Ovary (tissue), 3 donors: ENCODE data around the gene ITGA6.

Experiments
- CTCF ChIP-seq, 3 donors: fragments of 450-650 bp in 2 of 3; fragments of 200-600 bp in 1 of 3; IDR thresholded peaks; one replicate each; pipeline versions ENCODE4 v1.5.1 to v1.8.0; 2016 to 2022; ENCODE audit warnings: antibody characterized with exemption in 3 of 3, mild to moderate bottlenecking in 1 of 3
- POLR2A ChIP-seq: fragments of 450-650 bp; IDR thresholded peaks from one replicate; pipeline ENCODE4 v1.6.1; 2017; ENCODE audit warnings: antibody characterized with exemption, mild to moderate bottlenecking, moderate library complexity
- donor health status: DM: no; HTN: no; CAD: no.

DNA sequence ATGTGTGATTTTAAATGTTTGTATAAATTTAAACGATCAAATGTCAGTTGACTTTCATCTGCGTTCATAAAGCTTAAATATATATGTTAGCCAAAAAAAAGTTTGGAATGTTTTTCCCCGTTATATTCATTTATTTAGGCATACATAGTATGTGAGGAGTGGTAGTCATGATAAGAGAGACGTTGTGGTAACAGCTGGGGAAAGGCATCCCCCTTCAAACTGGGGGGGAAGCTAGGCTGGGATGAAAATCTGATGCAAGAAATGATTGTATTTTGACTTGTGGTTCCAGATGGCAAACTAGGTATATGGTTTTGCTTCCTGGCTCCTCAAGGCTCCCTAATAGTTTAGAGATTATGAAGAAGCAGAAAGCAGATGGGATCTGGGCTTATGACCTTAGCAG is 30.1 kb downstream of the ITGA6 start:
- TF ChIP-seq CTCF (IDR thresholded peaks at IDR 0.05) (no peak), POLR2A (no peak)
